Measurements from ENCODE around the gene TCEAL9.

DNA sequence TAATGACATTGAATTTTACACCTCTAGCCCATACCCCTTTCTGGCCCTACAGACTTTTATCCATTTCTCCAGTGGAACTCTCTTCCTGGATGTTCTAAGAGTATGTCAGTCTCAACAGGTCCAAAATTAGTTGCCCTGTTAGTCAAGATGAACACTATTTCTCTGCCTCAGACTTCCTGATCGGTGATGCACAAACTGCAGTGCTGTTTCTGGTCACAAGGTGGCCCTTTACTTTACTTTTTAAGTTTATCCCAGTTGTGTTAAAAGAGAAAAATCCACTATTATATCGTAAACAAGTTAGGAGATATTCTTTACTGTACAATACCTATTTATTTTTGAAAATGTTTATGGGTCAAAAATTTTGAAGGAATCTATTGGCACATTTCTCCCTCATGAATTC is 13.2 kb upstream of the TCEAL9 start:
- TF ChIP-seq, protein P1, sequence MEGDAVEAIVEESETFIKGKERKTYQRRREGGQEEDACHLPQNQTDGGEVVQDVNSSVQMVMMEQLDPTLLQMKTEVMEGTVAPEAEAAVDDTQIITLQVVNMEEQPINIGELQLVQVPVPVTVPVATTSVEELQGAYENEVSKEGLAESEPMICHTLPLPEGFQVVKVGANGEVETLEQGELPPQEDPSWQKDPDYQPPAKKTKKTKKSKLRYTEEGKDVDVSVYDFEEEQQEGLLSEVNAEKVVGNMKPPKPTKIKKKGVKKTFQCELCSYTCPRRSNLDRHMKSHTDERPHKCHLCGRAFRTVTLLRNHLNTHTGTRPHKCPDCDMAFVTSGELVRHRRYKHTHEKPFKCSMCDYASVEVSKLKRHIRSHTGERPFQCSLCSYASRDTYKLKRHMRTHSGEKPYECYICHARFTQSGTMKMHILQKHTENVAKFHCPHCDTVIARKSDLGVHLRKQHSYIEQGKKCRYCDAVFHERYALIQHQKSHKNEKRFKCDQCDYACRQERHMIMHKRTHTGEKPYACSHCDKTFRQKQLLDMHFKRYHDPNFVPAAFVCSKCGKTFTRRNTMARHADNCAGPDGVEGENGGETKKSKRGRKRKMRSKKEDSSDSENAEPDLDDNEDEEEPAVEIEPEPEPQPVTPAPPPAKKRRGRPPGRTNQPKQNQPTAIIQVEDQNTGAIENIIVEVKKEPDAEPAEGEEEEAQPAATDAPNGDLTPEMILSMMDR (IDR thresholded peaks at IDR 0.05), result peak; percentile 64 to 73 (median 67)
- TF ChIP-seq POLR2A (IDR thresholded peaks at IDR 0.05), result no peak

Data from right lobe of liver (tissue), 4 donors.